HepG2 (cell line): ENCODE data around the gene ZC3H18. TPM values are rescaled to one million over a fixed set of nuclear protein-coding genes. Genes with fewer than 3 reads are reported as not detected.

Source experiments
- ATAC-seq: fragments of 200-7000 bp; cut with Tn5 transposase; 3 replicates; pipeline ENCODE4 v1.9.1; 2020; ENCODE audit warnings: mild to moderate bottlenecking, moderate library complexity
- BruUV-seq: library from RNA; stranded (reverse); fragments of 400-500 nt; replicated peaks from 2 replicates; lab custom pipeline; 2021; lab: Mats Ljungman, UMichigan
- CTCF ChIA-PET: fragments of 300-600 bp; formaldehyde crosslinking; extraction: SDS; loops from one replicate; lab custom pipeline; 2021; ENCODE audit warnings: low total read pairs, inconsistent platforms, low intra/inter-chr PET ratio; lab: Yijun Ruan, JAX
- POLR2A ChIA-PET: fragments of 350-600 bp; sonication (Branson Sonifier 250); formaldehyde crosslinking; loops from one replicate; lab custom pipeline; 2020; ENCODE audit warnings: antibody characterized with exemption, inconsistent platforms; lab: Yijun Ruan, JAX
- DNase-seq: peaks from one replicate; pipeline ENCODE4 v3.0.0-alpha.2; 2015; ENCODE audit warnings: low spot score
- FAIRE-seq: peaks from 3 replicates; lab custom pipeline; 2011; peaks lifted over from hg19 to GRCh38; lab: Jason Lieb, UNC
- H2AFZ ChIP-seq: one replicate; pipeline ENCODE4 v1.6.1; 2011; ENCODE audit warnings: low read length, inconsistent platforms
- H3K27ac ChIP-seq: fragments of 300-600 bp; 3 replicates; pipeline ENCODE4 v1.8.0; 2011; ENCODE audit warnings: mixed run types, mild to moderate bottlenecking, mixed read lengths, low read length, inconsistent platforms; ENCODE audit not compliant: insufficient read depth; ENCODE audit errors: extremely low read length
- H3K27me3 ChIP-seq, 2 experiments: fragments of 200-600 bp in 1 of 2; 2 replicates in 1 of 2; 3 replicates in 1 of 2; pipeline versions ENCODE4 v1.6.0 to v1.8.0; 2011; ENCODE audit warnings: low read length in 2 of 2, mild to moderate bottlenecking in 2 of 2, moderate library complexity in 2 of 2, inconsistent platforms in 1 of 2; ENCODE audit not compliant: insufficient read depth in 2 of 2, control insufficient read depth in 1 of 2
- H3K36me3 ChIP-seq, 2 experiments: fragments of 200-600 bp in 1 of 2; replicated peaks in 1 of 2; 2 replicates in 1 of 2; 3 replicates in 1 of 2; pipeline versions ENCODE4 v1.5.1 to v1.8.0; 2011; ENCODE audit warnings: low read length in 2 of 2, inconsistent platforms in 1 of 2; ENCODE audit not compliant: insufficient read depth in 2 of 2, control insufficient read depth in 1 of 2
- H3K4me1 ChIP-seq: 2 replicates; pipeline ENCODE4 v1.5.1; 2012; ENCODE audit warnings: low read length, inconsistent platforms; ENCODE audit not compliant: insufficient read depth
- H3K4me2 ChIP-seq: 2 replicates; pipeline ENCODE4 v1.6.0; 2011; ENCODE audit warnings: low read depth, low read length, inconsistent platforms
- H3K4me3 ChIP-seq, 3 experiments: fragments of 200-600 bp in 1 of 3; sonication (generic), shearing (Covaris generic) in 1 of 3; replicated peaks in 1 of 3; 2 replicates each; pipeline ENCODE4 v1.5.1; 2011 to 2016; ENCODE audit warnings: low read length in 3 of 3, inconsistent platforms in 2 of 3, low read depth in 2 of 3, mild to moderate bottlenecking in 2 of 3, control low read depth in 1 of 3, mixed read lengths in 1 of 3; ENCODE audit not compliant: insufficient read depth in 1 of 3
- H3K79me2 ChIP-seq: one replicate; pipeline ENCODE4 v1.6.1; 2011; ENCODE audit warnings: low read length, inconsistent platforms; ENCODE audit not compliant: insufficient read depth
- H3K9ac ChIP-seq: 2 replicates; pipeline ENCODE4 v1.6.0; 2011; ENCODE audit warnings: mild to moderate bottlenecking, low read depth, low read length, inconsistent platforms; ENCODE audit not compliant: insufficient read depth
- H3K9me3 ChIP-seq: 2 replicates; pipeline ENCODE4 v1.5.1; 2012; ENCODE audit warnings: mild to moderate bottlenecking, low read length
- H4K20me1 ChIP-seq: 2 replicates; pipeline ENCODE4 v1.6.0; 2011; ENCODE audit warnings: inconsistent platforms, mild to moderate bottlenecking, low read length, moderate library complexity; ENCODE audit not compliant: insufficient read depth
- AGO2 ChIP-seq: fragments of 200-400 bp; formaldehyde crosslinking; optimal IDR thresholded peaks from 2 replicates; pipeline ENCODE3; 2017; ENCODE audit warnings: mild to moderate bottlenecking, low read depth, low read length, moderate library complexity
- ARNT2 ChIP-seq: sonication (generic); formaldehyde crosslinking; IDR thresholded peaks from 2 replicates; pipeline ENCODE4 v1.8.0; 2022; ENCODE audit warnings: mild to moderate bottlenecking, low read depth, missing genetic modification reagents, moderate library complexity
- ATF2 ChIP-seq: sonication (generic); formaldehyde crosslinking; IDR thresholded peaks from 2 replicates; pipeline ENCODE4 v1.4.0; 2020; ENCODE audit warnings: missing genetic modification reagents
- GABPB1 ChIP-seq: IDR thresholded peaks from 2 replicates; pipeline ENCODE4 v1.6.1; 2016; ENCODE audit warnings: mild to moderate bottlenecking, missing genetic modification reagents, moderate library complexity, missing compliant biosample characterization
- GATAD1 ChIP-seq: IDR thresholded peaks from 2 replicates; pipeline ENCODE4 v1.6.1; 2016; ENCODE audit warnings: missing genetic modification reagents, missing compliant biosample characterization
- MAFK ChIP-seq, 2 experiments: IDR thresholded peaks in 1 of 2; conservative IDR thresholded peaks in 1 of 2; 2 replicates each; pipeline ENCODE4 v1.6.1; 2011; ENCODE audit warnings: improper control_type of control experiment in 2 of 2, low read length in 2 of 2
- MEIS1 ChIP-seq: sonication (generic); formaldehyde crosslinking; IDR thresholded peaks from 2 replicates; pipeline ENCODE4 v1.9.0; 2021; ENCODE audit warnings: mild to moderate bottlenecking, missing genetic modification reagents, moderate library complexity, borderline replicate concordance
- MXD1 ChIP-seq: sonication (generic); formaldehyde crosslinking; IDR thresholded peaks from 2 replicates; pipeline ENCODE4 v1.4.0; 2020; ENCODE audit warnings: mild to moderate bottlenecking, missing genetic modification reagents
- NFE2L1 ChIP-seq: sonication (generic); formaldehyde crosslinking; IDR thresholded peaks from 2 replicates; pipeline ENCODE4 v1.4.0; 2020; ENCODE audit warnings: missing genetic modification reagents, mild to moderate bottlenecking, borderline replicate concordance
- NFRKB ChIP-seq: fragments of 450-650 bp; IDR thresholded peaks from 2 replicates; pipeline ENCODE4 v1.6.1; 2017
- NFYC ChIP-seq: IDR thresholded peaks from 2 replicates; pipeline ENCODE4 v1.6.1; 2016; ENCODE audit warnings: missing genetic modification reagents, missing compliant biosample characterization
- RORA ChIP-seq: sonication (generic); formaldehyde crosslinking; IDR thresholded peaks from 2 replicates; pipeline ENCODE4 v1.5.0; 2020; ENCODE audit warnings: mild to moderate bottlenecking, missing genetic modification reagents, moderate library complexity
- SAFB2 ChIP-seq: sonication (generic); formaldehyde crosslinking; IDR thresholded peaks from 2 replicates; pipeline ENCODE4 v1.5.1; 2020; ENCODE audit warnings: missing genetic modification reagents, low read depth, mild to moderate bottlenecking, borderline replicate concordance
- THAP7 ChIP-seq: sonication (generic); formaldehyde crosslinking; IDR thresholded peaks from 2 replicates; pipeline ENCODE4 v1.8.1; 2023; ENCODE audit warnings: mild to moderate bottlenecking, missing genetic modification reagents
- TMF1 ChIP-seq: sonication (generic); formaldehyde crosslinking; IDR thresholded peaks from 2 replicates; pipeline ENCODE4 v1.8.1; 2022; ENCODE audit warnings: low read depth, missing genetic modification reagents
- TOPORS ChIP-seq: sonication (generic); formaldehyde crosslinking; IDR thresholded peaks from 2 replicates; pipeline ENCODE4 v1.8.0; 2023; ENCODE audit warnings: mild to moderate bottlenecking, missing genetic modification reagents
- ZBTB7A ChIP-seq: sonication (generic); formaldehyde crosslinking; IDR thresholded peaks from 2 replicates; pipeline ENCODE4 v1.8.0; 2022; ENCODE audit warnings: mild to moderate bottlenecking, missing genetic modification reagents
- ZNF180 ChIP-seq: sonication (generic); formaldehyde crosslinking; IDR thresholded peaks from 2 replicates; pipeline ENCODE4 v1.4.0; 2020; ENCODE audit warnings: low read depth, missing genetic modification reagents, borderline replicate concordance
- ZNF776 ChIP-seq: sonication (generic); formaldehyde crosslinking; IDR thresholded peaks from 2 replicates; pipeline ENCODE4 v1.4.0; 2020; ENCODE audit warnings: mild to moderate bottlenecking, missing genetic modification reagents
- WGBS: methylation state at CpG from one replicate; pipeline ENCODE4 v1.1.6; 2017; ENCODE audit warnings: low lambda C conversion rate; 5-methylcytosine and 5-hydroxymethylcytosine counted together
- in situ Hi-C: cut with HindIII; loops from 2 replicates; pipeline ENCODE4 v1.10.0; 2017; ENCODE audit warnings: low pct_unique_long_range_greater_than_20kb; ENCODE audit not compliant: extremely low pct_ligation_motif_present
- intact Hi-C: fragments of 100-400 bp; cut with micrococcal nuclease; formaldehyde crosslinking; loops from one replicate; pipeline ENCODE4 v1.10.0; 2022; ENCODE audit not compliant: unreplicated experiment
- polyA plus RNA-seq, 8 experiments: library from polyadenylated mRNA; depleted of rRNA in 3 of 8; stranded (reverse) in 7 of 8; unstranded in 1 of 8; fragments of >200 nt; fragmentation: Illumina TruSeq in 4 of 8; extraction: Trizol in 4 of 8; gene quantifications; 2 replicates each; pipeline versions ENCODE4 v1.2.1 to v1.2.3, GENCODE V29; 2011 to 2016; ENCODE audit warnings: low read depth in 4 of 8, missing spikeins in 1 of 8, mixed read lengths in 1 of 8; ENCODE audit not compliant: insufficient read depth in 1 of 8
- total RNA-seq, 5 experiments: library from RNA; depleted of rRNA; stranded (reverse); fragments of >200 nt; fragmentation: Illumina TruSeq; extraction: Trizol; gene quantifications; 2 replicates each; pipeline ENCODE4 v1.2.3, GENCODE V29; 2016; ENCODE audit warnings: low read depth in 1 of 5

ZC3H18 gene
- total and polyA plus RNA-seq, 2 of the 13 experiments (the other 11 are each of a cell fraction or from before 2014, with no cell fraction given) = 11.2 to 27.4 TPM

GRCh38 chr16:88654363-88655052, 84.3 kb downstream of the ZC3H18 start (continued):
- TF ChIP-seq NFE2L1 (CRISPR knock-in tag) = no peak
- no peak for TF ChIP-seq ZBTB7A (CRISPR knock-in tag)
- no peak for TF ChIP-seq THAP7 (CRISPR knock-in tag)
- peak; percentile 10 for TF ChIP-seq AGO2
- no peak for TF ChIP-seq MXD1 (CRISPR knock-in tag)
- no peak for TF ChIP-seq NFRKB

- in situ Hi-C loops (no loop called here), intact Hi-C loops (no loop called here)
- DNase-seq (no peak), FAIRE-seq (no peak), ATAC-seq (no peak)
- no peak overlapping the region for H3K4me2 ChIP-seq
- peaks cover 39% of the 10 kb centered on the region for H3K79me2 ChIP-seq
- ChIA-PET POLR2A (no interaction called here), CTCF (no interaction called here)
- H3K4me3 ChIP-seq = no peak overlapping the region
- H4K20me1 ChIP-seq = peaks cover 26% of the 10 kb centered on the region
- H3K9me3 ChIP-seq = no peaks in the 10 kb centered on the region
- H3K27ac ChIP-seq = no peak overlapping the region
- no peak overlapping the region for H3K9ac ChIP-seq
- H3K36me3 ChIP-seq = peaks cover 13 to 55% of the 10 kb centered on the region in 2 experiments
- H3K27me3 ChIP-seq = no peaks in the 10 kb centered on the region
- H3K4me1 ChIP-seq = peaks cover 27% of the 10 kb centered on the region
- H2AFZ ChIP-seq = no peak overlapping the region
- 99% methylated on average over 46 of the region's 50 CpGs for WGBS
- no TSS peak for BruUV-seq
- TF ChIP-seq MEIS1 (CRISPR knock-in tag) (0 out of 2 replicates have a peak, but pooled peaks have one; percentile 41), MAFK (conservative IDR thresholded peaks at IDR 0.05 in 1 of 2, IDR thresholded peaks at IDR 0.05 in 1 of 2; ENCODE audit: low read length in 2 of 2) (no peak), GATAD1 (CRISPR knock-in tag) (no peak), GABPB1 (0 out of 2 replicates have a peak, but pooled peaks have one; percentile 12), ATF2 (CRISPR knock-in tag) (no peak), TOPORS (CRISPR knock-in tag) (peak; percentile 59; the same call in 1 of the 2 replicates), ZNF776 (CRISPR knock-in tag) (0 out of 2 replicates have a peak, but pooled peaks have one; percentile 35), TMF1 (CRISPR knock-in tag) (0 out of 2 replicates have a peak, but pooled peaks have one; percentile 36), ZNF180 (no peak), ARNT2 (CRISPR knock-in tag) (no peak), NFYC (no peak), RORA (CRISPR knock-in tag) (no peak), SAFB2 (CRISPR knock-in tag) (peak; percentile 52; the same call in 1 of the 2 replicates)
Measured at GRCh38 chr16:88655053-88655732, 85.0 kb downstream of the ZC3H18 start.
